Mucosa of rectum (tissue), 2 donors: Measurements from ENCODE around the gene MSMB.
"Not testable (repeated sequence)": the region's sequence is repeated elsewhere in the genome, so short reads cannot be mapped to it uniquely, and the experiment has no call there.

ENCODE experiments used
- H3K27ac ChIP-seq, 2 donors: one replicate each; pipeline ENCODE4 v1.7.0; 2013; ENCODE audit warnings: inconsistent platforms in 2 of 2, low read depth in 2 of 2, low read length in 2 of 2
- H3K27me3 ChIP-seq, 2 donors: one replicate each; pipeline ENCODE4 v1.7.0; 2013; ENCODE audit warnings: low read length in 2 of 2; ENCODE audit not compliant: control insufficient read depth in 2 of 2, insufficient read depth in 2 of 2
- H3K36me3 ChIP-seq, 2 donors: one replicate each; pipeline ENCODE4 v1.7.0; 2013; ENCODE audit warnings: low read length in 2 of 2; ENCODE audit not compliant: control insufficient read depth in 2 of 2, insufficient read depth in 2 of 2
- H3K4me1 ChIP-seq, 2 donors: one replicate each; pipeline ENCODE4 v1.7.0; 2013; ENCODE audit warnings: low read length in 2 of 2, mild to moderate bottlenecking in 1 of 2; ENCODE audit not compliant: control insufficient read depth in 2 of 2, insufficient read depth in 2 of 2
- H3K4me3 ChIP-seq, 2 donors: one replicate each; pipeline ENCODE4 v1.7.0; 2013; ENCODE audit warnings: low read length in 2 of 2
- H3K9ac ChIP-seq, 2 donors: one replicate each; pipeline ENCODE4 v1.7.0; 2013; ENCODE audit warnings: low read length in 2 of 2, low read depth in 1 of 2, mild to moderate bottlenecking in 1 of 2
- H3K9me3 ChIP-seq, 2 donors: one replicate each; pipeline ENCODE4 v1.7.0; 2013; ENCODE audit warnings: low read length in 2 of 2; ENCODE audit not compliant: control insufficient read depth in 2 of 2
- donor health status: healthy.
- donor health status: Normal muscosa, but diverticular disease.

MSMB gene

GRCh38 chr10:45985590-45985989, 60.5 kb downstream of the MSMB start:
- H3K9me3 ChIP-seq, H3K4me1 ChIP-seq, H3K27me3 ChIP-seq, H3K4me3 ChIP-seq, H3K9ac ChIP-seq, H3K27ac ChIP-seq: not testable (repeated sequence)
- H3K36me3 ChIP-seq, result peaks cover 4 to 11% of the 10 kb centered on the region in 2 donors

GRCh38 chr10:45984473-45984872, 61.6 kb downstream of the MSMB start:
- H3K4me3 ChIP-seq, H3K4me1 ChIP-seq, H3K27ac ChIP-seq, H3K9me3 ChIP-seq, H3K27me3 ChIP-seq, H3K9ac ChIP-seq: not testable (repeated sequence)
- peaks cover 4 to 11% of the 10 kb centered on the region in 2 donors for H3K36me3 ChIP-seq

- H3K4me3 ChIP-seq, H3K9me3 ChIP-seq, H3K9ac ChIP-seq, H3K27me3 ChIP-seq, H3K4me1 ChIP-seq, H3K27ac ChIP-seq: not testable (repeated sequence)
- H3K36me3 ChIP-seq, result peaks cover 4 to 11% of the 10 kb centered on the region in 2 donors
Observed at GRCh38 chr10:45983538-45984186, 62.4 kb downstream of the MSMB start.
